GM23248 (cell line): ENCODE results near the gene ACO2.

Experiments used
- EZH2 ChIP-seq: fragments of 200-600 bp; sonication (generic); IDR thresholded peaks from 2 replicates; pipeline ENCODE4 v1.6.1; 2018; ENCODE audit warnings: antibody characterized with exemption, mild to moderate bottlenecking; ENCODE audit not compliant: insufficient read depth, poor library complexity, severe bottlenecking
- EZH2phosphoT487 ChIP-seq: fragments of 200-600 bp; sonication (generic); IDR thresholded peaks from 2 replicates; pipeline ENCODE4 v1.6.1; 2018; ENCODE audit warnings: antibody characterized with exemption, moderate library complexity, mild to moderate bottlenecking, low read depth; ENCODE audit not compliant: insufficient read depth

- TF ChIP-seq EZH2 (no peak), EZH2phosphoT487 (no peak)
Observed at GRCh38 chr22:41474872-41475451, 6.0 kb downstream of the ACO2 start.
